Vagina (tissue), 2 donors: Measurements from ENCODE around the gene ZNF425.

Source experiments
- POLR2A ChIP-seq, 2 donors: fragments of 450-650 bp; IDR thresholded peaks; one replicate each; pipeline ENCODE4 v1.6.1; 2017; ENCODE audit warnings: antibody characterized with exemption in 2 of 2, mild to moderate bottlenecking in 2 of 2, moderate library complexity in 2 of 2
- TF ChIP-seq, protein P1 (sequence below), 3 experiments: fragments of 450-650 bp in 2 of 3; fragments of 200-600 bp in 1 of 3; sonication (generic) in 1 of 3; IDR thresholded peaks; one replicate each; pipeline ENCODE4 v1.5.1; 2017 to 2019; ENCODE audit warnings: antibody characterized with exemption in 3 of 3, mild to moderate bottlenecking in 2 of 3, moderate library complexity in 2 of 3

DNA sequence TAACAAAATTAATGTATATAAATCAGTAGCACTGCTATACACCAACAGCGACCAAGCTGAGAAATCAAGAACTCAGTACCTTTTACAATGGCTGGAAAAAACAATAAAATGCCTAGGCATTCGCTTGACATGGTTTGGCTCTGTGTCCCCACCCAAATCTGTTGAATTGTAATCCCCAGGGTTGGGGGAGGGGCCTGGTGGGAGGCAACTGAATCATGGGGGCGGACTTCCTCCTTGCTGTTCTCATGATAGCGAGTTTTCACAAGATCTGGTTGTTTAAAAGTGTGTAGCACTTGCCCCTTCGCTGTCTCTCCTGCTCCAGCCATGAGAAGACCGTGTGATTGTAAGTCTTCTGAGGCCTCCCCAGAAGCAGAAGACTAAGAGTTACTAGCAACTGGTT is 44.2 kb downstream of the ZNF425 start:
- no peak for TF ChIP-seq POLR2A (IDR thresholded peaks at IDR 0.05)
- TF ChIP-seq, protein P1, sequence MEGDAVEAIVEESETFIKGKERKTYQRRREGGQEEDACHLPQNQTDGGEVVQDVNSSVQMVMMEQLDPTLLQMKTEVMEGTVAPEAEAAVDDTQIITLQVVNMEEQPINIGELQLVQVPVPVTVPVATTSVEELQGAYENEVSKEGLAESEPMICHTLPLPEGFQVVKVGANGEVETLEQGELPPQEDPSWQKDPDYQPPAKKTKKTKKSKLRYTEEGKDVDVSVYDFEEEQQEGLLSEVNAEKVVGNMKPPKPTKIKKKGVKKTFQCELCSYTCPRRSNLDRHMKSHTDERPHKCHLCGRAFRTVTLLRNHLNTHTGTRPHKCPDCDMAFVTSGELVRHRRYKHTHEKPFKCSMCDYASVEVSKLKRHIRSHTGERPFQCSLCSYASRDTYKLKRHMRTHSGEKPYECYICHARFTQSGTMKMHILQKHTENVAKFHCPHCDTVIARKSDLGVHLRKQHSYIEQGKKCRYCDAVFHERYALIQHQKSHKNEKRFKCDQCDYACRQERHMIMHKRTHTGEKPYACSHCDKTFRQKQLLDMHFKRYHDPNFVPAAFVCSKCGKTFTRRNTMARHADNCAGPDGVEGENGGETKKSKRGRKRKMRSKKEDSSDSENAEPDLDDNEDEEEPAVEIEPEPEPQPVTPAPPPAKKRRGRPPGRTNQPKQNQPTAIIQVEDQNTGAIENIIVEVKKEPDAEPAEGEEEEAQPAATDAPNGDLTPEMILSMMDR (IDR thresholded peaks at IDR 0.05) = no peak
